Immature natural killer cell (primary cell): ENCODE data around the gene SPON1. TPM values are rescaled to one million over a fixed set of nuclear protein-coding genes. Genes with fewer than 3 reads are reported as not detected.

Experiments used
- DNase-seq, 3 donors: peaks; one replicate each; pipeline ENCODE4 v3.0.0; 2022; ENCODE audit warnings: mixed read lengths in 1 of 3
- H3K27ac Mint-ChIP-seq, 6 donors: one replicate each; pipeline ENCODE4 v1.8.0; 2020; ENCODE audit warnings: mixed read lengths in 6 of 6, mild to moderate bottlenecking in 5 of 6, inconsistent platforms in 4 of 6, moderate library complexity in 3 of 6
- H3K27me3 Mint-ChIP-seq, 3 donors: one replicate each; pipeline ENCODE4 v1.8.0; 2020 to 2021; ENCODE audit warnings: low read depth in 3 of 3, mild to moderate bottlenecking in 3 of 3, mixed read lengths in 3 of 3, moderate library complexity in 3 of 3, inconsistent platforms in 1 of 3
- H3K36me3 Mint-ChIP-seq, 3 donors: one replicate each; pipeline ENCODE4 v1.8.0; 2020; ENCODE audit warnings: mixed read lengths in 3 of 3, inconsistent platforms in 2 of 3, mild to moderate bottlenecking in 2 of 3
- H3K4me1 Mint-ChIP-seq, 2 donors: one replicate each; pipeline ENCODE4 v1.8.0; 2020; ENCODE audit warnings: inconsistent platforms in 2 of 2, mild to moderate bottlenecking in 2 of 2, mixed read lengths in 2 of 2, moderate library complexity in 1 of 2
- H3K4me3 Mint-ChIP-seq, 5 donors: one replicate each; pipeline ENCODE4 v1.8.0; 2020; ENCODE audit warnings: mild to moderate bottlenecking in 5 of 5, mixed read lengths in 5 of 5, inconsistent platforms in 3 of 5, moderate library complexity in 3 of 5
- H3K9me3 Mint-ChIP-seq, 6 donors: one replicate each; pipeline ENCODE4 v1.8.0; 2020; ENCODE audit warnings: mild to moderate bottlenecking in 6 of 6, mixed read lengths in 6 of 6, inconsistent platforms in 4 of 6, moderate library complexity in 3 of 6
- polyA plus RNA-seq, 3 donors: library from polyadenylated mRNA; unstranded; fragments of 300-500 nt; fragmentation: Illumina TruSeq; gene quantifications; one replicate each; pipeline ENCODE4 v1.2.3, GENCODE V29; 2021

The SPON1 gene
- polyA plus RNA-seq, 3 donors from 2014 or later, result 0.22 to 1.1 (median 0.74) TPM

- Mint-ChIP-seq H3K27me3 (peaks cover 0 to 2% (median 2%) of the 10 kb centered on the region in 3 donors), H3K4me3 (no peak overlapping the region), H3K9me3 (peaks cover 0 to 1% (median 0%) of the 10 kb centered on the region in 6 donors), H3K27ac (no peak overlapping the region), H3K4me1 (no peaks in the 10 kb centered on the region), H3K36me3 (no peaks in the 10 kb centered on the region)
- no peak for DNase-seq
Measured at GRCh38 chr11:14202251-14203196, 240.0 kb downstream of the SPON1 start.

DNA sequence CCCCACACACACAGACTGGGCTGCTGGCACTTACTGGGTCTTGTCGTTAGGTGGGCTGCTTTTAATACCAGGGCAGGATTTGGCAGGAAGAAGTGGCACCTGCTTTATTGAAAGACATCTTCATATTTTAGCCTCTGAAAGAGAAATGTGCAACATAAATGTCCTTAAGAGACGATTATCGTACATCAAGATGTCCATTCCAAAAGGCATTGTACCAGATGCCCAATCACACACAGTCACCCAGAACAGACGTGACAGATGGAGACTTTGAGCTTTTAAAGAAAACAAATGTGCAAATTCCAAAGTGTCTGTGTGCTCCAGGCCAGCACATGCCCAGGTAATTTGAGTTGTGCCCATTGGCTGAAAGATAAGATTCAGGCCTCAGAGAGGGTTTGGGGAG lies 240.8 kb downstream of the SPON1 start:
- DNase-seq, result no peak
- Mint-ChIP-seq H3K4me3 (no peak overlapping the region), H3K36me3 (no peaks in the 10 kb centered on the region), H3K27me3 (peaks cover 0 to 2% (median 2%) of the 10 kb centered on the region in 3 donors), H3K9me3 (peaks cover 0 to 1% (median 0%) of the 10 kb centered on the region in 6 donors), H3K4me1 (no peaks in the 10 kb centered on the region), H3K27ac (no peak overlapping the region)

GRCh38 chr11:14212986-14213385 lies 250.5 kb downstream of the SPON1 start:
- no peak for DNase-seq
- H3K4me3 Mint-ChIP-seq, result no peak overlapping the region
- peaks cover 0 to 2% (median 0%) of the 10 kb centered on the region in 6 donors for H3K9me3 Mint-ChIP-seq
- H3K27me3 Mint-ChIP-seq, result peaks cover 2 to 12% (median 10%) of the 10 kb centered on the region in 3 donors
- H3K27ac Mint-ChIP-seq, result no peak overlapping the region
- H3K4me1 Mint-ChIP-seq, result no peaks in the 10 kb centered on the region
- H3K36me3 Mint-ChIP-seq, result no peaks in the 10 kb centered on the region

GRCh38 chr11:14218728-14219127 lies 256.2 kb downstream of the SPON1 start:
- Mint-ChIP-seq H3K36me3 (no peaks in the 10 kb centered on the region), H3K9me3 (peaks cover 0 to 1% (median 0%) of the 10 kb centered on the region in 6 donors)

GRCh38 chr11:14223636-14224288 lies 261.2 kb downstream of the SPON1 start:
- Mint-ChIP-seq H3K4me3 (no peak overlapping the region), H3K27ac (no peak overlapping the region), H3K4me1 (no peaks in the 10 kb centered on the region), H3K36me3 (no peaks in the 10 kb centered on the region), H3K27me3 (peaks cover 0 to 9% (median 9%) of the 10 kb centered on the region in 3 donors), H3K9me3 (peaks cover 0 to 1% (median 0%) of the 10 kb centered on the region in 6 donors)
- no peak for DNase-seq

More at GRCh38 chr11:14218728-14219127, 256.2 kb downstream of the SPON1 start:
- no peak overlapping the region for H3K4me3 Mint-ChIP-seq
- no peaks in the 10 kb centered on the region for H3K4me1 Mint-ChIP-seq
- H3K27ac Mint-ChIP-seq, result no peak overlapping the region
- peaks cover 2 to 19% (median 15%) of the 10 kb centered on the region in 3 donors for H3K27me3 Mint-ChIP-seq
- no peak for DNase-seq

DNA sequence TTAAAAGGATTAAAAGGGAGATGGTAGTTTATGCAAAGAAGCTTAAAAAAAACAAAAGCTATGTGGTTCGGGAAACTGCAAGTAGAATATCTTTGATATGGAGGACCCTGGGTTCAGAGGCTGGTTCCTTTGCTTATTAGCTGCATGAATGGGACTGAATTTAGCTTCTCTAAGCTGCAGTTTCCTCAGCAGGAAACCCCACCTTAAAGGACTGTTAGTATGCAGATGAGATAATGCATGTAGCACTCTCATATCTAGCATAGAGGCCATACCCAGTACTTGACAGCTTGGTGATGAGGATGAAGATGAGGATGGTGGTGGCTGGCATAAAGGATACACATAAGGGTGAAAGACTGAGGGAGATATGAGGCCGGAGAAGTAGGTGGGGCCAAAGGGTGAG lies 261.9 kb downstream of the SPON1 start:
- H3K4me3 Mint-ChIP-seq, result no peak overlapping the region
- peaks cover 0 to 7% (median 5%) of the 10 kb centered on the region in 3 donors for H3K27me3 Mint-ChIP-seq
- H3K36me3 Mint-ChIP-seq, result no peaks in the 10 kb centered on the region
- H3K4me1 Mint-ChIP-seq, result no peaks in the 10 kb centered on the region
- peaks cover 0 to 1% (median 0%) of the 10 kb centered on the region in 6 donors for H3K9me3 Mint-ChIP-seq
- H3K27ac Mint-ChIP-seq, result no peak overlapping the region
- no peak for DNase-seq

GRCh38 chr11:14225666-14226065 lies 263.1 kb downstream of the SPON1 start:
- Mint-ChIP-seq H3K4me3 (no peak overlapping the region), H3K36me3 (no peaks in the 10 kb centered on the region), H3K9me3 (peaks cover 0 to 1% (median 0%) of the 10 kb centered on the region in 6 donors), H3K4me1 (no peaks in the 10 kb centered on the region), H3K27me3 (peaks cover 0 to 5% (median 3%) of the 10 kb centered on the region in 3 donors), H3K27ac (no peak overlapping the region)
- DNase-seq, result no peak

- H3K27me3 Mint-ChIP-seq, result peaks cover 0 to 11% (median 8%) of the 10 kb centered on the region in 3 donors
- DNase-seq, result no peak
- H3K27ac Mint-ChIP-seq, result no peak overlapping the region
- H3K36me3 Mint-ChIP-seq, result no peaks in the 10 kb centered on the region
- H3K4me1 Mint-ChIP-seq, result no peaks in the 10 kb centered on the region
- no peak overlapping the region for H3K4me3 Mint-ChIP-seq
- no peaks in the 10 kb centered on the region for H3K9me3 Mint-ChIP-seq
Measured at GRCh38 chr11:14228356-14228755, 265.8 kb downstream of the SPON1 start.

GRCh38 chr11:14229472-14229871 lies 266.9 kb downstream of the SPON1 start:
- no peak for DNase-seq
- no peak overlapping the region for H3K4me3 Mint-ChIP-seq
- H3K9me3 Mint-ChIP-seq, result no peaks in the 10 kb centered on the region
- H3K4me1 Mint-ChIP-seq, result no peaks in the 10 kb centered on the region
- peaks cover 0 to 11% (median 8%) of the 10 kb centered on the region in 3 donors for H3K27me3 Mint-ChIP-seq
- H3K36me3 Mint-ChIP-seq, result no peaks in the 10 kb centered on the region
- H3K27ac Mint-ChIP-seq, result no peak overlapping the region

GRCh38 chr11:14230407-14230806 lies 267.9 kb downstream of the SPON1 start:
- H3K4me3 Mint-ChIP-seq, result no peak overlapping the region
- no peak for DNase-seq
- H3K27ac Mint-ChIP-seq, result no peak overlapping the region
- H3K9me3 Mint-ChIP-seq, result no peaks in the 10 kb centered on the region
- H3K36me3 Mint-ChIP-seq, result no peaks in the 10 kb centered on the region
- no peaks in the 10 kb centered on the region for H3K4me1 Mint-ChIP-seq
- peaks cover 2 to 11% (median 10%) of the 10 kb centered on the region in 3 donors for H3K27me3 Mint-ChIP-seq

GRCh38 chr11:14232652-14233051 lies 270.1 kb downstream of the SPON1 start:
- Mint-ChIP-seq H3K36me3 (no peaks in the 10 kb centered on the region), H3K9me3 (no peaks in the 10 kb centered on the region), H3K4me1 (peaks cover 0 to 3% of the 10 kb centered on the region in 2 donors), H3K27me3 (peaks cover 2 to 18% (median 10%) of the 10 kb centered on the region in 3 donors), H3K27ac (no peak overlapping the region), H3K4me3 (no peak overlapping the region)
- no peak for DNase-seq

DNA sequence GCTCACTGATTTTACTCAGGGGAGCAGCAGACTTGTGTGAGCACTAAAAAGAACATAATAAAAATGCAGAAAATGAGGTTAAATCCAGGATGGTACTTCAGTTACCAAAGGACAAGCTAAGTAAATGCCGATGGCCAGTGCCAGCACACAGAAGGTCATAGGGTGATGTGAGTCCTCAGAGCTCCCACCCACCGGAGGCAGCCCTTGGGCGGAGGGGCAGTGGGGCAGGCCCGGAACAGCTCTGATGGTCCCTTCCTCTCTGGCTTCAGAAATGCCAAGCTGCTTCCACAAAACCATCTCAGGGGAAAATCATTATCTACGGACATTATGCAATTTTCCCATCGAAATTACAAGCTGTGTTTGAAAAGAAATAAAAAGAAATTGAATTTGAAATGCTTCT lies 271.9 kb downstream of the SPON1 start:
- Mint-ChIP-seq H3K36me3 (no peaks in the 10 kb centered on the region), H3K9me3 (no peaks in the 10 kb centered on the region), H3K27me3 (peaks cover 2 to 18% (median 8%) of the 10 kb centered on the region in 3 donors), H3K4me3 (no peak overlapping the region), H3K27ac (no peak overlapping the region), H3K4me1 (peaks cover 0 to 3% of the 10 kb centered on the region in 2 donors)
- no peak for DNase-seq

DNA sequence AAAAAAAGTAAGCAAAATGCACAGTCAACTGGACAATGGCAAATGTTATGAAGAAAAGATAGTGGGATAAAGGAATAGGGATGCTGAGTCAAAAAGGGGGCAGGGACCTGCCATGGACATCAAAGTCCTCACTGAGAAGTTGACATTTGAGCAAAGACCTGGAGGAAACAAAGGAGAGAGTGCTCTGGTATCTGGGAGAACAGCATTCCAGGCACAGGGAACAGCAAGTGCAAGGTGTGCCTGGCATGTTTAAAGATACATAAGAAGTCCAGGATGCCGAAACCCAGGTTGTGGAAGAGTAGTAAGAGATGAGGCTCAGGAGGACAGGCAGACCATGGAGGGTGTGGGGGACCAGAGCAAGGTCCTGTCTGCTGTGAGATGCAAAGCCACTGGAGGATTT lies 273.2 kb downstream of the SPON1 start:
- Mint-ChIP-seq H3K27ac (no peak overlapping the region), H3K4me3 (no peak overlapping the region), H3K4me1 (peaks cover 0 to 3% of the 10 kb centered on the region in 2 donors), H3K9me3 (no peaks in the 10 kb centered on the region), H3K27me3 (peaks cover 2 to 18% (median 8%) of the 10 kb centered on the region in 3 donors), H3K36me3 (no peaks in the 10 kb centered on the region)
- no peak for DNase-seq

- no peaks in the 10 kb centered on the region for H3K36me3 Mint-ChIP-seq
- no peak for DNase-seq
- peaks cover 2 to 20% (median 2%) of the 10 kb centered on the region in 3 donors for H3K27me3 Mint-ChIP-seq
- H3K4me3 Mint-ChIP-seq, result no peak overlapping the region
- no peak overlapping the region for H3K27ac Mint-ChIP-seq
- H3K9me3 Mint-ChIP-seq, result no peaks in the 10 kb centered on the region
- H3K4me1 Mint-ChIP-seq, result peaks cover 0 to 3% of the 10 kb centered on the region in 2 donors
Measured at GRCh38 chr11:14237444-14237961, 275.0 kb downstream of the SPON1 start.
